ENCODE results near the gene BIRC6.

DNA sequence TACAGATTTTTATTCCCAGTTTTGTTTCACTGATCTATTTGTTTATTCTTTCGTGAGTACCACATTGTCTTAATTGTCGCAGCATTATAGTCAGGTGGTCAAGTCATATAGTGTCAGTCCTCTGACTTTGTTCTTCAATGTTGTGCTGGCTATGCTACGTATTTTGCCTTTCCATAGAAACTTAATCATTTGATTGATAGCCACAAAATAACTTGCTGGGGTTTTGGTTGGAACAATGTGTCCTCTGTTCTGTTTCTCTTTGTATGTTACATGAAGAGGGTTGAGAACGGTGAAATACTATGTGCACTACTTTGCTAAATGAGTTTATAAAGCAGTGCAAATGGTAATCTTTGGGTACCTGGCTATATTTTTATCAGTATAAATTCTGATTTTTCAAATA, 206.1 kb downstream of the BIRC6 start:
- TF ChIP-seq, protein P1, sequence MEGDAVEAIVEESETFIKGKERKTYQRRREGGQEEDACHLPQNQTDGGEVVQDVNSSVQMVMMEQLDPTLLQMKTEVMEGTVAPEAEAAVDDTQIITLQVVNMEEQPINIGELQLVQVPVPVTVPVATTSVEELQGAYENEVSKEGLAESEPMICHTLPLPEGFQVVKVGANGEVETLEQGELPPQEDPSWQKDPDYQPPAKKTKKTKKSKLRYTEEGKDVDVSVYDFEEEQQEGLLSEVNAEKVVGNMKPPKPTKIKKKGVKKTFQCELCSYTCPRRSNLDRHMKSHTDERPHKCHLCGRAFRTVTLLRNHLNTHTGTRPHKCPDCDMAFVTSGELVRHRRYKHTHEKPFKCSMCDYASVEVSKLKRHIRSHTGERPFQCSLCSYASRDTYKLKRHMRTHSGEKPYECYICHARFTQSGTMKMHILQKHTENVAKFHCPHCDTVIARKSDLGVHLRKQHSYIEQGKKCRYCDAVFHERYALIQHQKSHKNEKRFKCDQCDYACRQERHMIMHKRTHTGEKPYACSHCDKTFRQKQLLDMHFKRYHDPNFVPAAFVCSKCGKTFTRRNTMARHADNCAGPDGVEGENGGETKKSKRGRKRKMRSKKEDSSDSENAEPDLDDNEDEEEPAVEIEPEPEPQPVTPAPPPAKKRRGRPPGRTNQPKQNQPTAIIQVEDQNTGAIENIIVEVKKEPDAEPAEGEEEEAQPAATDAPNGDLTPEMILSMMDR (conservative IDR thresholded peaks at IDR 0.05; ENCODE audit: low read depth, low read length) = no peak
- TF ChIP-seq FOS (IDR thresholded peaks at IDR 0.05; ENCODE audit: low read depth, low read length) (no peak), POLR2A (IDR thresholded peaks at IDR 0.05; ENCODE audit: low read depth, low read length) (no peak), SMC3 (IDR thresholded peaks at IDR 0.05; ENCODE audit: low read depth, low read length) (no peak), MXI1 (IDR thresholded peaks at IDR 0.05; ENCODE audit: borderline replicate concordance, low read depth, low read length) (no peak), RCOR1 (IDR thresholded peaks at IDR 0.05; ENCODE audit: insufficient replicate concordance, low read length) (no peak), MAZ (IDR thresholded peaks at IDR 0.05; ENCODE audit: borderline replicate concordance, low read depth, low read length) (no peak), CEBPB (IDR thresholded peaks at IDR 0.05; ENCODE audit: low read depth, low read length) (no peak)
- TF ChIP-seq, protein P2, sequence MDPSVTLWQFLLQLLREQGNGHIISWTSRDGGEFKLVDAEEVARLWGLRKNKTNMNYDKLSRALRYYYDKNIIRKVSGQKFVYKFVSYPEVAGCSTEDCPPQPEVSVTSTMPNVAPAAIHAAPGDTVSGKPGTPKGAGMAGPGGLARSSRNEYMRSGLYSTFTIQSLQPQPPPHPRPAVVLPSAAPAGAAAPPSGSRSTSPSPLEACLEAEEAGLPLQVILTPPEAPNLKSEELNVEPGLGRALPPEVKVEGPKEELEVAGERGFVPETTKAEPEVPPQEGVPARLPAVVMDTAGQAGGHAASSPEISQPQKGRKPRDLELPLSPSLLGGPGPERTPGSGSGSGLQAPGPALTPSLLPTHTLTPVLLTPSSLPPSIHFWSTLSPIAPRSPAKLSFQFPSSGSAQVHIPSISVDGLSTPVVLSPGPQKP (IDR thresholded peaks at IDR 0.05; ENCODE audit: borderline replicate concordance, low read depth, low read length) = no peak
